Adrenal gland (tissue), 5 donors: ENCODE measurements around the gene TLCD1.

ENCODE experiments used
- POLR2A ChIP-seq, 2 donors: fragments of 450-650 bp; IDR thresholded peaks; one replicate each; pipeline ENCODE4 v1.6.1; 2017; ENCODE audit warnings: antibody characterized with exemption in 2 of 2, mild to moderate bottlenecking in 2 of 2, moderate library complexity in 1 of 2
- TF ChIP-seq, protein P1 (sequence below), 6 experiments: fragments of 450-650 bp in 4 of 6; fragments of 200-600 bp in 2 of 6; sonication (generic) in 1 of 6; IDR thresholded peaks; 1 replicate in 5 of 6; 2 replicates in 1 of 6; pipeline versions ENCODE4 v1.5.1 to v1.8.0; 2016 to 2021; ENCODE audit warnings: antibody characterized with exemption in 6 of 6, mild to moderate bottlenecking in 2 of 6, moderate library complexity in 1 of 6
- donor health status: DM: no; HTN: no; CAD: no.

DNA sequence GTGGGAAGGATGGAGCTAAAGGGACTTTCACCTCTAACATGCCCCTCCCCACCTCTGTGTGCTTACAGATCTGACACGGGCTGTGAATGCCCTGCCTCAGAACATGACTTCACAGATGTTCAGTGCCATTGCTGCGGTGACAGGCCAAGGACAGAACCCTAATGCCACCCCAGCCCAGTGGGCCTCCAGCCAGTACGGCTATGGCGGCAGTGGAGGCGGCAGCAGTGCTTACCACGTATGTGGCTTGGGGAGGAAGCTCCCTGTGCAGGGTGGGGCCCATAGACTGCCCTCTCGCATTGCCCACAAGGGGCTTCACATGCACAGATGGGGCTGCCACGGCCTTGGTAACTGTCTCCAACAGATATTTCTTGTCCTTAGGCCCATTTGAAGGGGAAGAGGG lies 25.8 kb downstream of the TLCD1 start:
- TF ChIP-seq POLR2A (IDR thresholded peaks at IDR 0.05): no peak
- TF ChIP-seq, protein P1, sequence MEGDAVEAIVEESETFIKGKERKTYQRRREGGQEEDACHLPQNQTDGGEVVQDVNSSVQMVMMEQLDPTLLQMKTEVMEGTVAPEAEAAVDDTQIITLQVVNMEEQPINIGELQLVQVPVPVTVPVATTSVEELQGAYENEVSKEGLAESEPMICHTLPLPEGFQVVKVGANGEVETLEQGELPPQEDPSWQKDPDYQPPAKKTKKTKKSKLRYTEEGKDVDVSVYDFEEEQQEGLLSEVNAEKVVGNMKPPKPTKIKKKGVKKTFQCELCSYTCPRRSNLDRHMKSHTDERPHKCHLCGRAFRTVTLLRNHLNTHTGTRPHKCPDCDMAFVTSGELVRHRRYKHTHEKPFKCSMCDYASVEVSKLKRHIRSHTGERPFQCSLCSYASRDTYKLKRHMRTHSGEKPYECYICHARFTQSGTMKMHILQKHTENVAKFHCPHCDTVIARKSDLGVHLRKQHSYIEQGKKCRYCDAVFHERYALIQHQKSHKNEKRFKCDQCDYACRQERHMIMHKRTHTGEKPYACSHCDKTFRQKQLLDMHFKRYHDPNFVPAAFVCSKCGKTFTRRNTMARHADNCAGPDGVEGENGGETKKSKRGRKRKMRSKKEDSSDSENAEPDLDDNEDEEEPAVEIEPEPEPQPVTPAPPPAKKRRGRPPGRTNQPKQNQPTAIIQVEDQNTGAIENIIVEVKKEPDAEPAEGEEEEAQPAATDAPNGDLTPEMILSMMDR (IDR thresholded peaks at IDR 0.05): no peak
